ENCODE data around the gene TEPSIN. TPM values are rescaled to one million over a fixed set of nuclear protein-coding genes. Genes with fewer than 3 reads are reported as not detected.
A peak's percentile ranks its signal among the peaks of the same experiment; 100 is the strongest.

Gene TEPSIN
- total and polyA plus RNA-seq, 2 donors (not counting 1 experiment from before 2014, with no cell fraction given), result 5.6 to 11.2 TPM

- Histone ChIP-seq H3K9ac (ENCODE audit: insufficient read depth, low read length) (peak within 1 kb of the TSS; percentile 57), H3K4me1 (ENCODE audit: control insufficient read depth, extremely low read depth, insufficient read depth, low read length) (peaks cover 4% of the 10 kb centered on the region), H3K27me3 (ENCODE audit: control insufficient read depth, insufficient read depth, low read length) (no peaks in the 10 kb centered on the region), H4K20me1 (ENCODE audit: control insufficient read depth, extremely low read depth, insufficient read depth, low read length) (no peaks in the 10 kb centered on the region), H2AFZ (ENCODE audit: low read length) (peak within 1 kb of the TSS; percentile 92), H3K27ac (ENCODE audit: insufficient read depth, low read length) (peak within 1 kb of the TSS; percentile 39), H3K4me2 (ENCODE audit: extremely low read depth, insufficient read depth, low read length) (peak within 1 kb of the TSS; percentile 96), H3K36me3 (ENCODE audit: control insufficient read depth, insufficient read depth, low read length) (no peaks in the 10 kb centered on the region), H3K9me3 (ENCODE audit: control insufficient read depth, insufficient read depth, low read depth, low read length) (no peaks in the 10 kb centered on the region), H3K4me3 (replicated peaks in 1 of 4; ENCODE audit: control extremely low read depth in 1 of 4, insufficient read depth in 1 of 4, low read depth in 3 of 4, low read length in 4 of 4) (peak within 1 kb of the TSS; percentile 60 to 79 (median 72)), H3K79me2 (ENCODE audit: control insufficient read depth, insufficient read depth, low read length) (no peaks in the 10 kb centered on the region)
- peak; percentile 97 to 98 for DNase-seq (ENCODE audit: low read depth in 2 of 2)
- no peak for TF ChIP-seq CTCF (conservative IDR thresholded peaks at IDR 0.05 in 1 of 2, IDR thresholded peaks at IDR 0.05 in 1 of 2; ENCODE audit: low read depth in 1 of 2, low read length in 2 of 2)
- TF ChIP-seq EZH2 (IDR thresholded peaks at IDR 0.05; ENCODE audit: low read length, missing control alignments), result no peak
These were observed 15.7 kb downstream of the TEPSIN start, which contains the start of gene CEP131 for GRCh38 chr17:81222906-81223761. CEP131 (minus strand) TSS chr17:81222965; CDS start chr17:81220056, 2,909 bp downstream.

- no peaks in the 10 kb centered on the region for H3K36me3 ChIP-seq (ENCODE audit: control insufficient read depth, insufficient read depth, low read length)
- H3K4me2 ChIP-seq (ENCODE audit: extremely low read depth, insufficient read depth, low read length), result peak overlapping the region; percentile 96
- no peaks in the 10 kb centered on the region for H3K27me3 ChIP-seq (ENCODE audit: control insufficient read depth, insufficient read depth, low read length)
- no peak overlapping the region for H2AFZ ChIP-seq (ENCODE audit: low read length)
- peak overlapping the region; percentile 60 to 79 (median 72) for H3K4me3 ChIP-seq (replicated peaks in 1 of 4; ENCODE audit: control extremely low read depth in 1 of 4, insufficient read depth in 1 of 4, low read depth in 3 of 4, low read length in 4 of 4)
- H3K4me1 ChIP-seq (ENCODE audit: control insufficient read depth, extremely low read depth, insufficient read depth, low read length), result peaks cover 4% of the 10 kb centered on the region
- no peak for DNase-seq (ENCODE audit: low read depth in 2 of 2)
- no peak for TF ChIP-seq CTCF (conservative IDR thresholded peaks at IDR 0.05 in 1 of 2, IDR thresholded peaks at IDR 0.05 in 1 of 2; ENCODE audit: low read depth in 1 of 2, low read length in 2 of 2)
- TF ChIP-seq EZH2 (IDR thresholded peaks at IDR 0.05; ENCODE audit: low read length, missing control alignments), result no peak
- no peaks in the 10 kb centered on the region for H3K9me3 ChIP-seq (ENCODE audit: control insufficient read depth, insufficient read depth, low read depth, low read length)
- no peaks in the 10 kb centered on the region for H4K20me1 ChIP-seq (ENCODE audit: control insufficient read depth, extremely low read depth, insufficient read depth, low read length)
- peak overlapping the region; percentile 57 for H3K9ac ChIP-seq (ENCODE audit: insufficient read depth, low read length)
- H3K79me2 ChIP-seq (ENCODE audit: control insufficient read depth, insufficient read depth, low read length), result no peaks in the 10 kb centered on the region
- peak overlapping the region; percentile 39 for H3K27ac ChIP-seq (ENCODE audit: insufficient read depth, low read length)
These were observed 16.3 kb downstream of the TEPSIN start for GRCh38 chr17:81222620-81222905.

GRCh38 chr17:81221842-81222619 is 16.8 kb downstream of the TEPSIN start:
- Histone ChIP-seq H3K9me3 (ENCODE audit: control insufficient read depth, insufficient read depth, low read depth, low read length) (no peaks in the 10 kb centered on the region), H3K36me3 (ENCODE audit: control insufficient read depth, insufficient read depth, low read length) (no peaks in the 10 kb centered on the region), H2AFZ (ENCODE audit: low read length) (no peak overlapping the region), H3K9ac (ENCODE audit: insufficient read depth, low read length) (peak overlapping the region; percentile 57), H3K79me2 (ENCODE audit: control insufficient read depth, insufficient read depth, low read length) (no peaks in the 10 kb centered on the region), H3K27me3 (ENCODE audit: control insufficient read depth, insufficient read depth, low read length) (no peaks in the 10 kb centered on the region), H3K4me1 (ENCODE audit: control insufficient read depth, extremely low read depth, insufficient read depth, low read length) (peaks cover 4% of the 10 kb centered on the region), H3K27ac (ENCODE audit: insufficient read depth, low read length) (peak overlapping the region; percentile 39), H4K20me1 (ENCODE audit: control insufficient read depth, extremely low read depth, insufficient read depth, low read length) (no peaks in the 10 kb centered on the region), H3K4me3 (replicated peaks in 1 of 4; ENCODE audit: control extremely low read depth in 1 of 4, insufficient read depth in 1 of 4, low read depth in 3 of 4, low read length in 4 of 4) (peak overlapping the region; percentile 60 to 79 (median 72)), H3K4me2 (ENCODE audit: extremely low read depth, insufficient read depth, low read length) (peak overlapping the region; percentile 96)
- DNase-seq (ENCODE audit: low read depth in 2 of 2), result no peak
- TF ChIP-seq CTCF (conservative IDR thresholded peaks at IDR 0.05 in 1 of 2, IDR thresholded peaks at IDR 0.05 in 1 of 2; ENCODE audit: low read depth in 1 of 2, low read length in 2 of 2), result no peak
- no peak for TF ChIP-seq EZH2 (IDR thresholded peaks at IDR 0.05; ENCODE audit: low read length, missing control alignments)

Data from fibroblast of lung (primary cell).